HFFc6 (cell line): Measurements from ENCODE around the gene PLEKHG7. TPM values are rescaled to one million over a fixed set of nuclear protein-coding genes. Genes with fewer than 3 reads are reported as not detected.

Experiments
- DNase-seq: peaks from one replicate; pipeline ENCODE4 v3.0.0-alpha.2; 2018
- H3K27ac Mint-ChIP-seq: 2 replicates; pipeline ENCODE4 v1.8.0; 2020; ENCODE audit warnings: mild to moderate bottlenecking, mixed read lengths
- H3K27me3 Mint-ChIP-seq: 2 replicates; pipeline ENCODE4 v1.8.0; 2021; ENCODE audit warnings: mild to moderate bottlenecking, moderate library complexity, mixed read lengths; ENCODE audit not compliant: insufficient read depth
- H3K36me3 Mint-ChIP-seq: 2 replicates; pipeline ENCODE4 v1.8.0; 2021; ENCODE audit warnings: low read depth, mixed read lengths
- H3K4me1 Mint-ChIP-seq: 2 replicates; pipeline ENCODE4 v1.8.0; 2020; ENCODE audit warnings: low read depth, mixed read lengths
- H3K4me3 Mint-ChIP-seq: 2 replicates; pipeline ENCODE4 v1.8.0; 2020; ENCODE audit warnings: mild to moderate bottlenecking, moderate library complexity, mixed read lengths
- H3K9me3 Mint-ChIP-seq: 2 replicates; pipeline ENCODE4 v1.8.0; 2020; ENCODE audit warnings: mild to moderate bottlenecking, mixed read lengths
- total RNA-seq, 6 experiments: library from RNA; stranded (reverse); fragmentation: NEBNext Ultra II Directional; extraction: Animal tissue kit (Norgen Biotek cat#: 25700); gene quantifications; 2 replicates in 1 of 6; 3 replicates in 5 of 6; pipeline ENCODE4 v1.2.3, GENCODE V29; 2021
- TF ChIP-seq, protein P1 (sequence below): fragments of 200-600 bp; sonication (generic); IDR thresholded peaks from 2 replicates; pipeline ENCODE4 v1.5.0; 2021; ENCODE audit warnings: antibody characterized with exemption, mild to moderate bottlenecking

PLEKHG7 gene
- total RNA-seq, 6 experiments from 2014 or later: 0.06 TPM; not detected in 5

DNA sequence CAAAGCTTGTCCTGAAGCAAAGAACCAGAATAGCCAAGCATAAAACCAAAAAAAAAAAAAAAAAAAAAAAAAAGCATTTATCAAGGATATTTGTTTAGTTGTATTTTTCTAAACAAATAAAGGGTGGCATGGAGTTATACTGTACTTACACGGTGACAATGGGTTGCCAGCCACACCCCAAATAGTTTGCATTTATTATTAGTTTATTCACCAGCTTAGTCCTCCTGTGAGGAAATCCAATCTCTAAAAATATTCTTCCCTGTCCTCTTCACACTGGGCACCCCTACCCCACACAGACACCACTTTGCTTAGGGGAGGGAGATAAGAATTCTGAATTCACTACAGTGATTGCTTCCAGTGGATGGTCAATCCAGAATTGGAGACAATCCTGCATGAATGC lies 18.9 kb downstream of the PLEKHG7 start:
- Mint-ChIP-seq H3K36me3 (peaks cover 10% of the 10 kb centered on the region), H3K9me3 (peaks cover 9% of the 10 kb centered on the region), H3K4me1 (peaks cover 31% of the 10 kb centered on the region), H3K27ac (no peak overlapping the region), H3K27me3 (peaks cover 6% of the 10 kb centered on the region), H3K4me3 (no peak overlapping the region)
- TF ChIP-seq, protein P1, sequence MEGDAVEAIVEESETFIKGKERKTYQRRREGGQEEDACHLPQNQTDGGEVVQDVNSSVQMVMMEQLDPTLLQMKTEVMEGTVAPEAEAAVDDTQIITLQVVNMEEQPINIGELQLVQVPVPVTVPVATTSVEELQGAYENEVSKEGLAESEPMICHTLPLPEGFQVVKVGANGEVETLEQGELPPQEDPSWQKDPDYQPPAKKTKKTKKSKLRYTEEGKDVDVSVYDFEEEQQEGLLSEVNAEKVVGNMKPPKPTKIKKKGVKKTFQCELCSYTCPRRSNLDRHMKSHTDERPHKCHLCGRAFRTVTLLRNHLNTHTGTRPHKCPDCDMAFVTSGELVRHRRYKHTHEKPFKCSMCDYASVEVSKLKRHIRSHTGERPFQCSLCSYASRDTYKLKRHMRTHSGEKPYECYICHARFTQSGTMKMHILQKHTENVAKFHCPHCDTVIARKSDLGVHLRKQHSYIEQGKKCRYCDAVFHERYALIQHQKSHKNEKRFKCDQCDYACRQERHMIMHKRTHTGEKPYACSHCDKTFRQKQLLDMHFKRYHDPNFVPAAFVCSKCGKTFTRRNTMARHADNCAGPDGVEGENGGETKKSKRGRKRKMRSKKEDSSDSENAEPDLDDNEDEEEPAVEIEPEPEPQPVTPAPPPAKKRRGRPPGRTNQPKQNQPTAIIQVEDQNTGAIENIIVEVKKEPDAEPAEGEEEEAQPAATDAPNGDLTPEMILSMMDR: no peak
- no peak for DNase-seq

DNA sequence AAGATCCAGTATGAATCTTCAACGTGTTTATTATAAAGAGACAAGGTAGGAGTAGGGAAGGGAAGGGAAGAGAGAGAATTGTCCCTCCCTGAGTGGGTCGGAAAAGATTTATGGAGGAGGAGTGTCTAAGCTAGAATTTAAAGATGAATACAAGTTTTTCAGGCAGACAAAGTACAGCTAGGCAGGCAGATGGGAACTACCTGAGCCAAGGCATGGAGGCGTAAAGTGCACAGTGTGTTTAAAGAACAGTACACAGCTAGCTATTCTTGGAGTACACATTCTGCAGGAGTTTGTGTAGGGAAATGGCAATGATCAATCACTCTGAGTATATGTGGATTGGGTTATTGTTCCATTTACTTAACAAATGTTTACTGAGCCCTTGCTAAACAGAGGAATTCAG lies 20.1 kb downstream of the PLEKHG7 start:
- Mint-ChIP-seq H3K27ac (no peak overlapping the region), H3K36me3 (peaks cover 10% of the 10 kb centered on the region), H3K9me3 (peaks cover 9% of the 10 kb centered on the region), H3K4me1 (peaks cover 31% of the 10 kb centered on the region), H3K27me3 (peaks cover 6% of the 10 kb centered on the region), H3K4me3 (no peak overlapping the region)
- TF ChIP-seq, protein P1: no peak
- DNase-seq: no peak

GRCh38 chr12:92726850-92727249 lies 24.1 kb downstream of the PLEKHG7 start:
- peaks cover 9% of the 10 kb centered on the region for H3K9me3 Mint-ChIP-seq
- no peaks in the 10 kb centered on the region; the same call in 1 of the 2 replicates for H3K4me1 Mint-ChIP-seq
- H3K27me3 Mint-ChIP-seq: peaks cover 12% of the 10 kb centered on the region
- H3K27ac Mint-ChIP-seq: no peak overlapping the region
- TF ChIP-seq, protein P1: no peak
- no peak for DNase-seq
- H3K4me3 Mint-ChIP-seq: no peak overlapping the region
- H3K36me3 Mint-ChIP-seq: peaks cover 10% of the 10 kb centered on the region

DNA sequence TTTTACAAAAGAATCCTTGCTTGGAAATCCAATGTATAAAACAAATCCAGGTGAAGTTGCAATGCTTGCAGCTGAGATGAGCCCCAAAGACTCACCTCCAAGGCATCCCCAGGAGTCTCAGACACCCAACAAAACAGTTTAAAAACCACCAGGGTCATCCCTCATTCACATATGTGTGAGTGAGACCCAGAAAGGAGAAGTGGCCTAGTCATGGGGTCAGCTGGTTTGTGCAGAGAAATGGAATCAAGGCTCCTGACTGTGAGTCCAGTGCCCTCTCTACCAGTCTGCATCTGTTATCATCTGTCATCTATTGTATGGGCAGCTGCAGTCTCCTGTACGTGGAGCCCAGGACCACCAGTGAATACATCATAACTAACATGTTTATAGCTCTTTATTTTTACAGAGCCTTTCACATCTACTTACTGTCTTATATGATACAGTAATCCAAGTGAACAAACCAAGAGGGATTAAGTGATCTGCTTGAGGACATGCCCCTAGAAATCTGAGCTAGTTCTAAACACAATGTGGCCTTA lies 27.1 kb downstream of the PLEKHG7 start:
- H3K27me3 Mint-ChIP-seq: peaks cover 21% of the 10 kb centered on the region
- H3K9me3 Mint-ChIP-seq: peaks cover 5% of the 10 kb centered on the region
- no peak for DNase-seq
- H3K4me1 Mint-ChIP-seq: peaks cover 5% of the 10 kb centered on the region
- H3K4me3 Mint-ChIP-seq: no peak overlapping the region
- TF ChIP-seq, protein P1: no peak
- H3K27ac Mint-ChIP-seq: no peak overlapping the region
- peaks cover 8% of the 10 kb centered on the region for H3K36me3 Mint-ChIP-seq

DNA sequence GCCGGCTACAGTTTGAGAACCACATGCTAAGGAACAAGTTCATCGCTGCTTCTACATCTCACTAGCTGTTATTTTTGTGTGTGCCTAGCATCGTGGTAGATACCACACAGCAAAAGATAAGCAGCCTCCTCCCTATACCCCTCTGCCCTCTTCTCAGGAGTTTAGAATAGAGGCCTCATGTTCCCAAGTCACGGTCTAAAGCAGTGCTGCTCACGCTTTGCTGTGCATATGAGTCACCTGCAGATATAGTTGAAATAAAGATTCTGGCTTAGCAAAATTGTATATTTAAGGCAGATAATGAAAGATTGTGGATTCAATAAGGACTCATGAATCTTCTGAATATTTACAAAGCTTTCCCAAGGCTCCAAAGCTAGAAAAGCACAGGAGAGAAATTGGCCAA lies 28.0 kb downstream of the PLEKHG7 start:
- no peak for DNase-seq
- Mint-ChIP-seq H3K27me3 (peaks cover 17% of the 10 kb centered on the region), H3K36me3 (peaks cover 4% of the 10 kb centered on the region), H3K4me1 (peaks cover 14% of the 10 kb centered on the region), H3K27ac (no peak overlapping the region), H3K4me3 (no peak overlapping the region), H3K9me3 (no peaks in the 10 kb centered on the region)
- TF ChIP-seq, protein P1: no peak

DNA sequence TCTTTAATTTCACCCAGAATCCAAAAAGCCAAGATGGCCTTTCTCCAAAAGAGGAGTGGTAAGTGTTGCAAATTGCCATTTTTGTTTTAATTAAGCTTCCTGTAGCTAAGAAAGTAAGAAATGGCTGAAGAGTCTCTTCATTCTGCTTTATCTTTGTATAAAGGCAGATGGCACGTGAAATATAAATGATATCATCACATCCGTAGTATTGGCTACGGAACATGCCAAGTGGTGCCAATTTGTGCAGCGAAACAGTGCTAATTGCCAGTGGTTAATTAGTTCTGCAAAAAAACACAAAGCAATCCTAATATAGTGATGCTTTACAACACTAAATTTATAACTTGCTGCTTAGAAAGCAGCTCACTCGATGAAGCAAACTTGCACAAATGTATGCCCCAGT lies 29.4 kb downstream of the PLEKHG7 start:
- no peak overlapping the region for H3K4me3 Mint-ChIP-seq
- peaks cover 17% of the 10 kb centered on the region for H3K27me3 Mint-ChIP-seq

More for the DNA sequence above, 29.4 kb downstream of the PLEKHG7 start:
- Mint-ChIP-seq H3K9me3 (no peaks in the 10 kb centered on the region), H3K4me1 (peaks cover 14% of the 10 kb centered on the region), H3K36me3 (peaks cover 4% of the 10 kb centered on the region), H3K27ac (no peak overlapping the region)
- TF ChIP-seq, protein P1: no peak
- no peak for DNase-seq
